ENCODE results near the gene CBX4. TPM values are rescaled to one million over a fixed set of nuclear protein-coding genes. Genes with fewer than 3 reads are reported as not detected.

CBX4 gene
- total and polyA plus RNA-seq, 2 of the 13 experiments (the other 11 are each of a cell fraction or from before 2014, with no cell fraction given), result 25.8 to 50.8 TPM

GRCh38 chr17:79844869-79845600 lies 5.8 kb upstream of the CBX4 start (continued):
- TF ChIP-seq TGIF2 (CRISPR knock-in tag; IDR thresholded peaks at IDR 0.05), result peak; percentile 74; the same call in 1 of the 2 replicates
- no peak; the same call in 1 of the 2 replicates for TF ChIP-seq ARHGAP35 (CRISPR knock-in tag; IDR thresholded peaks at IDR 0.05; ENCODE audit: borderline replicate concordance)
- TF ChIP-seq RBM39 (IDR thresholded peaks at IDR 0.05; ENCODE audit: low read depth, low read length, poor library complexity, severe bottlenecking), result peak; percentile 56
- TF ChIP-seq HMGXB4 (CRISPR knock-in tag; IDR thresholded peaks at IDR 0.05; ENCODE audit: borderline replicate concordance in 1 of 2, low read depth in 1 of 2), result no peak; a peak in 2 of 4 replicates
- TF ChIP-seq BORCS8-MEF2B (CRISPR knock-in tag; IDR thresholded peaks at IDR 0.05), result peak; percentile 92
- peak; percentile 48 for TF ChIP-seq SMAD3 (CRISPR knock-in tag; IDR thresholded peaks at IDR 0.05)
- TF ChIP-seq KDM3A (CRISPR knock-in tag; IDR thresholded peaks at IDR 0.05; ENCODE audit: low read depth), result peak; percentile 62; the same call in 1 of the 2 replicates
- no peak for TF ChIP-seq ATF5 (CRISPR knock-in tag; IDR thresholded peaks at IDR 0.05; ENCODE audit: low read depth)
- TF ChIP-seq ATF1 (CRISPR knock-in tag; IDR thresholded peaks at IDR 0.05), result no peak
- TF ChIP-seq PRPF4 (IDR thresholded peaks at IDR 0.05; ENCODE audit: low read depth, low read length, poor library complexity, severe bottlenecking), result no peak
- no peak for TF ChIP-seq CAMTA2 (CRISPR knock-in tag; IDR thresholded peaks at IDR 0.05; ENCODE audit: borderline replicate concordance)
- no peak for TF ChIP-seq ARID3A (IDR thresholded peaks at IDR 0.05; ENCODE audit: low read depth, low read length)
- TF ChIP-seq ZNF343 (CRISPR knock-in tag; IDR thresholded peaks at IDR 0.05), result no peak; the same call in 1 of the 2 replicates
- peak; percentile 0 for TF ChIP-seq SSRP1 (CRISPR knock-in tag; IDR thresholded peaks at IDR 0.05)
- TF ChIP-seq MXD3 (CRISPR knock-in tag; IDR thresholded peaks at IDR 0.05), result peak; percentile 84
- TF ChIP-seq FOXA1 (IDR thresholded peaks at IDR 0.05), result no peak
- TF ChIP-seq FOXA1 (CRISPR knock-in tag; IDR thresholded peaks at IDR 0.05), result no peak
- TF ChIP-seq PHF5A (CRISPR knock-in tag; IDR thresholded peaks at IDR 0.05; ENCODE audit: low read depth, unreplicated experiment), result no peak
- peak; percentile 52; the same call in 1 of the 2 replicates for TF ChIP-seq SPEN (CRISPR knock-in tag; IDR thresholded peaks at IDR 0.05; ENCODE audit: low read depth)
- TF ChIP-seq HHEX (CRISPR knock-in tag; IDR thresholded peaks at IDR 0.05), result no peak
- peak; percentile 47; the same call in 1 of the 2 replicates for TF ChIP-seq ZNF543 (CRISPR knock-in tag; IDR thresholded peaks at IDR 0.05)
- TF ChIP-seq RORA (CRISPR knock-in tag; IDR thresholded peaks at IDR 0.05), result peak; percentile 43; the same call in 1 of the 2 replicates
- no peak; the same call in 1 of the 2 replicates for TF ChIP-seq NR2F2 (IDR thresholded peaks at IDR 0.05; ENCODE audit: borderline replicate concordance, low read depth)
- peak; percentile 90 for TF ChIP-seq SOX5 (CRISPR knock-in tag; IDR thresholded peaks at IDR 0.05; ENCODE audit: borderline replicate concordance)
